H1 (cell line): ENCODE measurements around the gene VIPR2. TPM values are rescaled to one million over a fixed set of nuclear protein-coding genes. Genes with fewer than 3 reads are reported as not detected.

ENCODE experiments used
- CHD2 ChIP-seq: IDR thresholded peaks from 2 replicates; pipeline ENCODE4 v1.6.1; 2012; ENCODE audit warnings: low read length, improper control_type of control experiment
- MAFK ChIP-seq: IDR thresholded peaks from 2 replicates; pipeline ENCODE4 v1.6.1; 2012; ENCODE audit warnings: low read depth, mild to moderate bottlenecking, improper control_type of control experiment, low read length
- TAF7 ChIP-seq: optimal IDR thresholded peaks from 2 replicates; pipeline ENCODE3; 2011; ENCODE audit warnings: low read depth, mild to moderate bottlenecking, inconsistent platforms, low read length, moderate library complexity, borderline replicate concordance
- polyA plus RNA-seq, 7 experiments: library from polyadenylated mRNA; depleted of rRNA in 3 of 7; stranded (reverse) in 5 of 7; unstranded in 2 of 7; fragments of >200 nt in 5 of 7; fragments of 200-250 nt in 2 of 7; gene quantifications; 1 replicate in 5 of 7; 2 replicates in 1 of 7; 4 replicates in 1 of 7; pipeline versions ENCODE4 v1.2.1 to v1.2.3, GENCODE V29; 2011 to 2013; ENCODE audit warnings: missing spikeins in 2 of 7, mixed read lengths in 2 of 7
- total RNA-seq: library from RNA; stranded (reverse); fragmentation: NEBNext Ultra II Directional; extraction: Animal tissue kit (Norgen Biotek cat#: 25700); gene quantifications from 2 replicates; pipeline ENCODE4 v1.2.1, GENCODE V29; 2021
- TF ChIP-seq, protein P1 (sequence below): fragments of 300-600 bp; sonication (generic); IDR thresholded peaks from 2 replicates; pipeline ENCODE4 v1.7.1; 2012; ENCODE audit warnings: low read length, moderate library complexity, mild to moderate bottlenecking, inconsistent platforms; ENCODE audit not compliant: insufficient replicate concordance

VIPR2 gene
- total and polyA plus RNA-seq, 2 of the 8 experiments (the other 6 are each of a cell fraction or from before 2014, with no cell fraction given): 2.4 to 6.3 TPM

DNA sequence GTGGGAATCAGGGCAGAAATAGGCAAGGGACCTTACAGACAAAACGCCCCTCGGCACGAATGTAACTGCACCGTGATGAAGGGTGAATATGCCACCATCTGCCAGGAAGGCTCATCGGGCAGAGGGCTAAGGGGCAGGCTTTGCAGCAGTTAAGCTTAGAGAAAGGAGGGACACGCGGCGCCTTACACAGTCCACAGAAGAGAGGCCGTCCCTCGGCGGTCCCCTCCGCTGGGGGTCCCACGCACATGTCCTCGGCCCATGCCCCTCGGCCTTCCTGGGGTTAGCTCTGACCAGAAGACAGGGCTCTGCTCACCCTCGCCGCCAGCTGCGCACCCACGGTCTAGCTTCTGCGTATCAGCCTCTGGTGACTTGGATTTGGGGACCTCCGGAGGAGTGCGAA lies 147.2 kb downstream of the VIPR2 start (continued):
- TF ChIP-seq, protein P1, sequence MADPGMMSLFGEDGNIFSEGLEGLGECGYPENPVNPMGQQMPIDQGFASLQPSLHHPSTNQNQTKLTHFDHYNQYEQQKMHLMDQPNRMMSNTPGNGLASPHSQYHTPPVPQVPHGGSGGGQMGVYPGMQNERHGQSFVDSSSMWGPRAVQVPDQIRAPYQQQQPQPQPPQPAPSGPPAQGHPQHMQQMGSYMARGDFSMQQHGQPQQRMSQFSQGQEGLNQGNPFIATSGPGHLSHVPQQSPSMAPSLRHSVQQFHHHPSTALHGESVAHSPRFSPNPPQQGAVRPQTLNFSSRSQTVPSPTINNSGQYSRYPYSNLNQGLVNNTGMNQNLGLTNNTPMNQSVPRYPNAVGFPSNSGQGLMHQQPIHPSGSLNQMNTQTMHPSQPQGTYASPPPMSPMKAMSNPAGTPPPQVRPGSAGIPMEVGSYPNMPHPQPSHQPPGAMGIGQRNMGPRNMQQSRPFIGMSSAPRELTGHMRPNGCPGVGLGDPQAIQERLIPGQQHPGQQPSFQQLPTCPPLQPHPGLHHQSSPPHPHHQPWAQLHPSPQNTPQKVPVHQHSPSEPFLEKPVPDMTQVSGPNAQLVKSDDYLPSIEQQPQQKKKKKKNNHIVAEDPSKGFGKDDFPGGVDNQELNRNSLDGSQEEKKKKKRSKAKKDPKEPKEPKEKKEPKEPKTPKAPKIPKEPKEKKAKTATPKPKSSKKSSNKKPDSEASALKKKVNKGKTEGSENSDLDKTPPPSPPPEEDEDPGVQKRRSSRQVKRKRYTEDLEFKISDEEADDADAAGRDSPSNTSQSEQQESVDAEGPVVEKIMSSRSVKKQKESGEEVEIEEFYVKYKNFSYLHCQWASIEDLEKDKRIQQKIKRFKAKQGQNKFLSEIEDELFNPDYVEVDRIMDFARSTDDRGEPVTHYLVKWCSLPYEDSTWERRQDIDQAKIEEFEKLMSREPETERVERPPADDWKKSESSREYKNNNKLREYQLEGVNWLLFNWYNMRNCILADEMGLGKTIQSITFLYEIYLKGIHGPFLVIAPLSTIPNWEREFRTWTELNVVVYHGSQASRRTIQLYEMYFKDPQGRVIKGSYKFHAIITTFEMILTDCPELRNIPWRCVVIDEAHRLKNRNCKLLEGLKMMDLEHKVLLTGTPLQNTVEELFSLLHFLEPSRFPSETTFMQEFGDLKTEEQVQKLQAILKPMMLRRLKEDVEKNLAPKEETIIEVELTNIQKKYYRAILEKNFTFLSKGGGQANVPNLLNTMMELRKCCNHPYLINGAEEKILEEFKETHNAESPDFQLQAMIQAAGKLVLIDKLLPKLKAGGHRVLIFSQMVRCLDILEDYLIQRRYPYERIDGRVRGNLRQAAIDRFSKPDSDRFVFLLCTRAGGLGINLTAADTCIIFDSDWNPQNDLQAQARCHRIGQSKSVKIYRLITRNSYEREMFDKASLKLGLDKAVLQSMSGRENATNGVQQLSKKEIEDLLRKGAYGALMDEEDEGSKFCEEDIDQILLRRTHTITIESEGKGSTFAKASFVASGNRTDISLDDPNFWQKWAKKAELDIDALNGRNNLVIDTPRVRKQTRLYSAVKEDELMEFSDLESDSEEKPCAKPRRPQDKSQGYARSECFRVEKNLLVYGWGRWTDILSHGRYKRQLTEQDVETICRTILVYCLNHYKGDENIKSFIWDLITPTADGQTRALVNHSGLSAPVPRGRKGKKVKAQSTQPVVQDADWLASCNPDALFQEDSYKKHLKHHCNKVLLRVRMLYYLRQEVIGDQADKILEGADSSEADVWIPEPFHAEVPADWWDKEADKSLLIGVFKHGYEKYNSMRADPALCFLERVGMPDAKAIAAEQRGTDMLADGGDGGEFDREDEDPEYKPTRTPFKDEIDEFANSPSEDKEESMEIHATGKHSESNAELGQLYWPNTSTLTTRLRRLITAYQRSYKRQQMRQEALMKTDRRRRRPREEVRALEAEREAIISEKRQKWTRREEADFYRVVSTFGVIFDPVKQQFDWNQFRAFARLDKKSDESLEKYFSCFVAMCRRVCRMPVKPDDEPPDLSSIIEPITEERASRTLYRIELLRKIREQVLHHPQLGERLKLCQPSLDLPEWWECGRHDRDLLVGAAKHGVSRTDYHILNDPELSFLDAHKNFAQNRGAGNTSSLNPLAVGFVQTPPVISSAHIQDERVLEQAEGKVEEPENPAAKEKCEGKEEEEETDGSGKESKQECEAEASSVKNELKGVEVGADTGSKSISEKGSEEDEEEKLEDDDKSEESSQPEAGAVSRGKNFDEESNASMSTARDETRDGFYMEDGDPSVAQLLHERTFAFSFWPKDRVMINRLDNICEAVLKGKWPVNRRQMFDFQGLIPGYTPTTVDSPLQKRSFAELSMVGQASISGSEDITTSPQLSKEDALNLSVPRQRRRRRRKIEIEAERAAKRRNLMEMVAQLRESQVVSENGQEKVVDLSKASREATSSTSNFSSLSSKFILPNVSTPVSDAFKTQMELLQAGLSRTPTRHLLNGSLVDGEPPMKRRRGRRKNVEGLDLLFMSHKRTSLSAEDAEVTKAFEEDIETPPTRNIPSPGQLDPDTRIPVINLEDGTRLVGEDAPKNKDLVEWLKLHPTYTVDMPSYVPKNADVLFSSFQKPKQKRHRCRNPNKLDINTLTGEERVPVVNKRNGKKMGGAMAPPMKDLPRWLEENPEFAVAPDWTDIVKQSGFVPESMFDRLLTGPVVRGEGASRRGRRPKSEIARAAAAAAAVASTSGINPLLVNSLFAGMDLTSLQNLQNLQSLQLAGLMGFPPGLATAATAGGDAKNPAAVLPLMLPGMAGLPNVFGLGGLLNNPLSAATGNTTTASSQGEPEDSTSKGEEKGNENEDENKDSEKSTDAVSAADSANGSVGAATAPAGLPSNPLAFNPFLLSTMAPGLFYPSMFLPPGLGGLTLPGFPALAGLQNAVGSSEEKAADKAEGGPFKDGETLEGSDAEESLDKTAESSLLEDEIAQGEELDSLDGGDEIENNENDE: no peak
- TF ChIP-seq CHD2: no peak
- no peak for TF ChIP-seq TAF7
- TF ChIP-seq MAFK: no peak
- TF ChIP-seq, all 59 proteins: peak for 2
